ENCODE data around the gene DDX31. TPM values are rescaled to one million over a fixed set of nuclear protein-coding genes. Genes with fewer than 3 reads are reported as not detected.

DDX31 gene
- total and polyA plus RNA-seq, 9 of the 15 experiments (the other 6 are each of a cell fraction or from before 2014, with no cell fraction given) = 11.9 to 24.6 (median 22.2) TPM

GRCh38 chr9:132708769-132709430, 39.1 kb upstream of the DDX31 start:
- Histone ChIP-seq H3K9ac (ENCODE audit: insufficient read depth in 1 of 2, low read depth in 2 of 2, low read length in 2 of 2) (no peak overlapping the region), H3K9me3 (replicated peaks; ENCODE audit: control insufficient read depth, insufficient read depth, low read depth, low read length) (no peaks in the 10 kb centered on the region), H3K79me2 (ENCODE audit: control insufficient read depth, insufficient read depth, low read length) (no peaks in the 10 kb centered on the region), H4K20me1 (replicated peaks; ENCODE audit: control insufficient read depth, insufficient read depth, low read length) (no peaks in the 10 kb centered on the region), H2AFZ (ENCODE audit: low read depth, low read length) (no peak overlapping the region), H3K4me2 (ENCODE audit: insufficient read depth, low read length) (no peak overlapping the region), H3K9me1 (ENCODE audit: control insufficient read depth, insufficient read depth, low read length) (no peaks in the 10 kb centered on the region), H3K27me3 (ENCODE audit: control insufficient read depth in 2 of 2, insufficient read depth in 2 of 2, low read length in 2 of 2) (peaks cover 45 to 49% of the 10 kb centered on the region in 2 experiments), H3K4me3 (no peak overlapping the region), H3K4me1 (replicated peaks in 1 of 2; ENCODE audit: control insufficient read depth in 2 of 2, insufficient read depth in 2 of 2, low read length in 2 of 2) (peaks cover 0 to 3% of the 10 kb centered on the region in 2 experiments; a peak in 1 of 5 replicates), H3K27ac (ENCODE audit: extremely low read depth, low read depth, low read length) (no peak overlapping the region), H3K36me3 (ENCODE audit: control insufficient read depth, insufficient read depth, low read length) (no peaks in the 10 kb centered on the region)
- POLR2A ChIA-PET = interaction anchor here (0.6 to 1.2 kb wide), 6 partner anchors 9 to 754 kb away, joined by 3 to 4 read pairs (median 4); no protein-coding TSS in a partner anchor
- WGBS (ENCODE audit: insufficient coverage, low coverage, missing lambda C conversion rate) = 6% methylated on average over 23 of the region's 23 CpGs
- BruUV-seq (replicated peaks) = no TSS peak
- CTCF ChIA-PET (ENCODE audit: low intra/inter-chr PET ratio) = no interaction called here
- intact Hi-C loops (cut with micrococcal nuclease) (no loop called here), in situ Hi-C loops (cut with MboI) (no loop called here)
- TF ChIP-seq E2F6 (IDR thresholded peaks at IDR 0.05; ENCODE audit: borderline replicate concordance in 1 of 2, extremely low read depth in 1 of 2, insufficient read depth in 1 of 2, insufficient read length in 1 of 2, low read depth in 1 of 2, low read length in 1 of 2, poor library complexity in 1 of 2, severe bottlenecking in 1 of 2) (no peak), RFX5 (IDR thresholded peaks at IDR 0.05; ENCODE audit: low read depth, low read length) (0 out of 2 replicates have a peak, but pooled peaks have one; percentile 46)
- no peak; the same call in 2 of the 3 replicates for ATAC-seq
- no peak for FAIRE-seq
- DNase-seq (ENCODE audit: extremely low read depth in 1 of 4, low spot score in 3 of 4) = no peak

- 3% methylated on average over 8 of the region's 8 CpGs for WGBS (ENCODE audit: insufficient coverage, low coverage, missing lambda C conversion rate)
- no peak overlapping the region for H3K27ac ChIP-seq (ENCODE audit: extremely low read depth, low read depth, low read length)
- H3K4me2 ChIP-seq (ENCODE audit: insufficient read depth, low read length) = no peak overlapping the region
- ChIA-PET CTCF (ENCODE audit: low intra/inter-chr PET ratio) (no interaction called here), POLR2A (interaction anchor here (0.5 to 1.2 kb wide), 6 partner anchors 8 to 755 kb away, joined by 3 to 4 read pairs (median 3); no protein-coding TSS in a partner anchor)
- no peaks in the 10 kb centered on the region for H3K36me3 ChIP-seq (ENCODE audit: control insufficient read depth, insufficient read depth, low read length)
- no peaks in the 10 kb centered on the region for H3K9me3 ChIP-seq (replicated peaks; ENCODE audit: control insufficient read depth, insufficient read depth, low read depth, low read length)
- no peak overlapping the region for H2AFZ ChIP-seq (ENCODE audit: low read depth, low read length)
- BruUV-seq (replicated peaks) = no TSS peak
- DNase-seq (ENCODE audit: extremely low read depth in 1 of 4, low spot score in 3 of 4) (no peak), FAIRE-seq (no peak), ATAC-seq (no peak)
- no peaks in the 10 kb centered on the region for H3K9me1 ChIP-seq (ENCODE audit: control insufficient read depth, insufficient read depth, low read length)
- no peaks in the 10 kb centered on the region for H4K20me1 ChIP-seq (replicated peaks; ENCODE audit: control insufficient read depth, insufficient read depth, low read length)
- in situ Hi-C loops (cut with MboI) (no loop called here), intact Hi-C loops (cut with micrococcal nuclease) (no loop called here)
- peaks cover 42 to 47% of the 10 kb centered on the region in 2 experiments for H3K27me3 ChIP-seq (ENCODE audit: control insufficient read depth in 2 of 2, insufficient read depth in 2 of 2, low read length in 2 of 2)
- no peak overlapping the region for H3K9ac ChIP-seq (ENCODE audit: insufficient read depth in 1 of 2, low read depth in 2 of 2, low read length in 2 of 2)
- H3K79me2 ChIP-seq (ENCODE audit: control insufficient read depth, insufficient read depth, low read length) = no peaks in the 10 kb centered on the region
- H3K4me1 ChIP-seq (replicated peaks in 1 of 2; ENCODE audit: control insufficient read depth in 2 of 2, insufficient read depth in 2 of 2, low read length in 2 of 2) = peaks cover 0 to 3% of the 10 kb centered on the region in 2 experiments; a peak in 1 of 5 replicates
- H3K4me3 ChIP-seq = no peak overlapping the region
- TF ChIP-seq MTA1 (IDR thresholded peaks at IDR 0.05; ENCODE audit: borderline replicate concordance) = no peak
- TF ChIP-seq ETS2 (tag; IDR thresholded peaks at IDR 0.05; ENCODE audit: borderline replicate concordance, poor library complexity, severe bottlenecking) = no peak
- TF ChIP-seq HMG20B (CRISPR knock-in tag; IDR thresholded peaks at IDR 0.05) = no peak
Observed at GRCh38 chr9:132708239-132708638, 38.5 kb upstream of the DDX31 start.
